Memory B cell (primary cell): ENCODE results near the gene HPS5.

Experiments used
- ATAC-seq: fragments of 150-1000 bp; cut with Tn5 transposase; 2 replicates; pipeline ENCODE4 v1.10.0; 2021; ENCODE audit warnings: low read depth, mild to moderate bottlenecking, moderate library complexity
- DNase-seq, 2 donors: peaks; one replicate each; pipeline ENCODE4 v3.0.0; 2022; ENCODE audit warnings: low spot score in 2 of 2
- H3K27ac Mint-ChIP-seq: one replicate; pipeline ENCODE4 v1.8.0; 2022; ENCODE audit warnings: mild to moderate bottlenecking, moderate library complexity, mixed read lengths
- H3K27me3 Mint-ChIP-seq: one replicate; pipeline ENCODE4 v1.8.0; 2022; ENCODE audit warnings: mixed read lengths
- H3K36me3 Mint-ChIP-seq: one replicate; pipeline ENCODE4 v1.8.0; 2022; ENCODE audit warnings: mild to moderate bottlenecking, mixed read lengths
- H3K4me1 Mint-ChIP-seq: one replicate; pipeline ENCODE4 v1.8.0; 2022; ENCODE audit warnings: mixed read lengths
- H3K4me3 Mint-ChIP-seq: one replicate; pipeline ENCODE4 v1.8.0; 2022; ENCODE audit warnings: mild to moderate bottlenecking, moderate library complexity, mixed read lengths
- H3K9me3 Mint-ChIP-seq: one replicate; pipeline ENCODE4 v1.8.0; 2022; ENCODE audit warnings: mixed read lengths

HPS5 gene

GRCh38 chr11:18312012-18312411 lies 9.9 kb downstream of the HPS5 start:
- Mint-ChIP-seq H3K27ac (no peak overlapping the region), H3K4me3 (no peak overlapping the region), H3K4me1 (peaks cover 18% of the 10 kb centered on the region), H3K36me3 (peaks cover 20% of the 10 kb centered on the region), H3K27me3 (no peaks in the 10 kb centered on the region), H3K9me3 (no peaks in the 10 kb centered on the region)
- no peak for ATAC-seq
- DNase-seq = no peak

- DNase-seq (peak in 1 of 2 donors; percentile 2), ATAC-seq (peak; percentile 90)
- Mint-ChIP-seq H3K9me3 (no peaks in the 10 kb centered on the region), H3K36me3 (peaks cover 29% of the 10 kb centered on the region), H3K4me1 (peaks cover 21% of the 10 kb centered on the region), H3K27ac (peak overlapping the region; percentile 87), H3K27me3 (no peaks in the 10 kb centered on the region), H3K4me3 (peak overlapping the region; percentile 62)
These were observed 11.1 kb downstream of the HPS5 start for GRCh38 chr11:18310800-18311340.

- Mint-ChIP-seq H3K4me1 (peaks cover 16% of the 10 kb centered on the region), H3K27ac (no peak overlapping the region), H3K4me3 (no peak overlapping the region), H3K27me3 (no peaks in the 10 kb centered on the region), H3K9me3 (no peaks in the 10 kb centered on the region), H3K36me3 (peaks cover 29% of the 10 kb centered on the region)
- DNase-seq = no peak
- ATAC-seq = no peak
These were observed 12.2 kb downstream of the HPS5 start for GRCh38 chr11:18309691-18310090.

- DNase-seq (no peak), ATAC-seq (no peak)
- Mint-ChIP-seq H3K27me3 (no peaks in the 10 kb centered on the region), H3K4me1 (peaks cover 14% of the 10 kb centered on the region), H3K36me3 (peaks cover 30% of the 10 kb centered on the region), H3K4me3 (no peak overlapping the region), H3K9me3 (no peaks in the 10 kb centered on the region), H3K27ac (peak overlapping the region; percentile 60)
These were observed 13.7 kb downstream of the HPS5 start for GRCh38 chr11:18308242-18308641.

- H3K27me3 Mint-ChIP-seq = no peaks in the 10 kb centered on the region
- H3K4me3 Mint-ChIP-seq = no peak overlapping the region
- peaks cover 14% of the 10 kb centered on the region for H3K4me1 Mint-ChIP-seq
- H3K9me3 Mint-ChIP-seq = no peaks in the 10 kb centered on the region
- DNase-seq (no peak), ATAC-seq (no peak)
- H3K27ac Mint-ChIP-seq = no peak overlapping the region
- H3K36me3 Mint-ChIP-seq = peaks cover 32% of the 10 kb centered on the region
These were observed 14.3 kb downstream of the HPS5 start for GRCh38 chr11:18307461-18308139.

- no peak for DNase-seq
These were observed 17.2 kb downstream of the HPS5 start for GRCh38 chr11:18304745-18305144.

GRCh38 chr11:18299721-18300120 lies 22.2 kb downstream of the HPS5 start:
- H3K9me3 Mint-ChIP-seq = no peaks in the 10 kb centered on the region
- peaks cover 3% of the 10 kb centered on the region for H3K4me1 Mint-ChIP-seq
- no peak for ATAC-seq
- no peak for DNase-seq
- H3K27ac Mint-ChIP-seq = no peak overlapping the region
- H3K4me3 Mint-ChIP-seq = no peak overlapping the region
- H3K36me3 Mint-ChIP-seq = peaks cover 48% of the 10 kb centered on the region
- H3K27me3 Mint-ChIP-seq = no peaks in the 10 kb centered on the region

More at GRCh38 chr11:18304745-18305144, 17.2 kb downstream of the HPS5 start:
- Mint-ChIP-seq H3K36me3 (peaks cover 37% of the 10 kb centered on the region), H3K4me1 (peaks cover 3% of the 10 kb centered on the region), H3K27me3 (no peaks in the 10 kb centered on the region), H3K4me3 (no peak overlapping the region), H3K9me3 (no peaks in the 10 kb centered on the region), H3K27ac (no peak overlapping the region)
- ATAC-seq = no peak

GRCh38 chr11:18295316-18295715 lies 26.6 kb downstream of the HPS5 start:
- H3K36me3 Mint-ChIP-seq = peaks cover 48% of the 10 kb centered on the region
- ATAC-seq (no peak), DNase-seq (no peak)
- no peak overlapping the region for H3K4me3 Mint-ChIP-seq
- no peaks in the 10 kb centered on the region for H3K9me3 Mint-ChIP-seq
- H3K27ac Mint-ChIP-seq = peak overlapping the region; percentile 22
- peaks cover 3% of the 10 kb centered on the region for H3K4me1 Mint-ChIP-seq
- no peaks in the 10 kb centered on the region for H3K27me3 Mint-ChIP-seq

GRCh38 chr11:18294862-18295261 lies 27.1 kb downstream of the HPS5 start:
- no peak overlapping the region for H3K27ac Mint-ChIP-seq
- no peaks in the 10 kb centered on the region for H3K9me3 Mint-ChIP-seq
- no peaks in the 10 kb centered on the region for H3K27me3 Mint-ChIP-seq
- peaks cover 48% of the 10 kb centered on the region for H3K36me3 Mint-ChIP-seq
- no peak for DNase-seq
- H3K4me1 Mint-ChIP-seq = peaks cover 3% of the 10 kb centered on the region
- ATAC-seq = no peak
- H3K4me3 Mint-ChIP-seq = no peak overlapping the region

GRCh38 chr11:18288911-18289310 lies 33.0 kb downstream of the HPS5 start:
- DNase-seq (no peak), ATAC-seq (no peak)
- Mint-ChIP-seq H3K36me3 (peaks cover 40% of the 10 kb centered on the region), H3K27me3 (no peaks in the 10 kb centered on the region), H3K4me3 (no peak overlapping the region), H3K9me3 (no peaks in the 10 kb centered on the region), H3K27ac (no peak overlapping the region), H3K4me1 (no peaks in the 10 kb centered on the region)

GRCh38 chr11:18285841-18286240 lies 36.1 kb downstream of the HPS5 start:
- H3K27me3 Mint-ChIP-seq = no peaks in the 10 kb centered on the region
- no peak overlapping the region for H3K27ac Mint-ChIP-seq
- H3K9me3 Mint-ChIP-seq = no peaks in the 10 kb centered on the region
- H3K36me3 Mint-ChIP-seq = peaks cover 34% of the 10 kb centered on the region
- no peak for DNase-seq
- H3K4me3 Mint-ChIP-seq = no peak overlapping the region
- no peak for ATAC-seq
- peaks cover 10% of the 10 kb centered on the region for H3K4me1 Mint-ChIP-seq

GRCh38 chr11:18282626-18283025 lies 39.3 kb downstream of the HPS5 start:
- no peak overlapping the region for H3K4me3 Mint-ChIP-seq
- no peaks in the 10 kb centered on the region for H3K27me3 Mint-ChIP-seq
- ATAC-seq (peak; percentile 73), DNase-seq (peak in 1 of 2 donors; percentile 19)
- H3K36me3 Mint-ChIP-seq = peaks cover 29% of the 10 kb centered on the region
- peak overlapping the region; percentile 96 for H3K27ac Mint-ChIP-seq
- no peaks in the 10 kb centered on the region for H3K9me3 Mint-ChIP-seq
- H3K4me1 Mint-ChIP-seq = peaks cover 20% of the 10 kb centered on the region

- DNase-seq (peak in 1 of 2 donors; percentile 35), ATAC-seq (peak; percentile 85)
These were observed 41.4 kb downstream of the HPS5 start for GRCh38 chr11:18280438-18281045.

GRCh38 chr11:18277565-18278271 lies 44.2 kb downstream of the HPS5 start:
- Mint-ChIP-seq H3K27me3 (no peaks in the 10 kb centered on the region), H3K9me3 (no peaks in the 10 kb centered on the region), H3K27ac (peak overlapping the region; percentile 15), H3K4me3 (no peak overlapping the region), H3K36me3 (peaks cover 16% of the 10 kb centered on the region), H3K4me1 (peaks cover 21% of the 10 kb centered on the region)
- ATAC-seq (no peak), DNase-seq (no peak)

More at GRCh38 chr11:18280438-18281045, 41.4 kb downstream of the HPS5 start:
- Mint-ChIP-seq H3K27me3 (no peaks in the 10 kb centered on the region), H3K27ac (peak overlapping the region; percentile 96), H3K36me3 (peaks cover 20% of the 10 kb centered on the region), H3K4me1 (peaks cover 20% of the 10 kb centered on the region), H3K9me3 (no peaks in the 10 kb centered on the region), H3K4me3 (peak overlapping the region; percentile 80)
